HG03565 (cell line): ENCODE results near the gene REELD1.

ENCODE experiments used
- ATAC-seq: cut with Tn5 transposase; IDR thresholded peaks from one replicate; pipeline ENCODE4 v1.9.1; 2021; ENCODE audit warnings: mild to moderate bottlenecking, moderate library complexity; ENCODE audit not compliant: unreplicated experiment

The REELD1 gene

GRCh38 chr4:146214238-146214637 is at the start of gene REELD1:
Gene REELD1 (plus strand): TSS chr4:146214538. CDS start chr4:146216953, 2,415 bp downstream.
- ATAC-seq: no peak

GRCh38 chr4:146165221-146165620 is 49.1 kb upstream of the REELD1 start:
- ATAC-seq: no peak

- ATAC-seq: no peak
Observed at GRCh38 chr4:146165840-146166239, 48.5 kb upstream of the REELD1 start.

GRCh38 chr4:146170149-146170548 is 44.2 kb upstream of the REELD1 start:
- ATAC-seq: no peak

GRCh38 chr4:146175541-146176453 is 38.5 kb upstream of the REELD1 start, which contains the start of gene LSM6:
Gene LSM6 (plus strand): TSS chr4:146175718. CDS start chr4:146182922, 7,204 bp downstream.
- ATAC-seq: peak; percentile 92

- ATAC-seq: no peak
Observed at GRCh38 chr4:146176891-146177290, 37.4 kb upstream of the REELD1 start.

- ATAC-seq: no peak
Observed at GRCh38 chr4:146178126-146178525, 36.2 kb upstream of the REELD1 start.

GRCh38 chr4:146179784-146180370 is 34.5 kb upstream of the REELD1 start:
- no peak for ATAC-seq

GRCh38 chr4:146182443-146182842 is 31.9 kb upstream of the REELD1 start:
- ATAC-seq: no peak

GRCh38 chr4:146183209-146183608 is 31.1 kb upstream of the REELD1 start:
- ATAC-seq: no peak

- ATAC-seq: no peak
Observed at GRCh38 chr4:146186041-146186440, 28.3 kb upstream of the REELD1 start.

- ATAC-seq: no peak
Observed at GRCh38 chr4:146186596-146186995, 27.7 kb upstream of the REELD1 start.

- no peak for ATAC-seq
Observed at GRCh38 chr4:146190456-146190855, 23.9 kb upstream of the REELD1 start.

- ATAC-seq: no peak
Observed at GRCh38 chr4:146191766-146192458, 22.4 kb upstream of the REELD1 start.

- no peak for ATAC-seq
Observed at GRCh38 chr4:146193628-146194027, 20.7 kb upstream of the REELD1 start.

- ATAC-seq: no peak
Observed at GRCh38 chr4:146194212-146194611, 20.1 kb upstream of the REELD1 start.

GRCh38 chr4:146202665-146203064 is 11.7 kb upstream of the REELD1 start:
- ATAC-seq: no peak

GRCh38 chr4:146207410-146207809 is 6.9 kb upstream of the REELD1 start:
- ATAC-seq: no peak

- ATAC-seq: no peak
Observed at GRCh38 chr4:146210890-146211289, 3.4 kb upstream of the REELD1 start.

GRCh38 chr4:146211440-146211839 is 2.9 kb upstream of the REELD1 start:
- no peak for ATAC-seq

GRCh38 chr4:146212781-146213180 is 1.6 kb upstream of the REELD1 start:
- ATAC-seq: no peak

- no peak for ATAC-seq
Observed at GRCh38 chr4:146222313-146222712, 8.0 kb downstream of the REELD1 start.
